ENCODE results near the gene MINDY2.

DNA sequence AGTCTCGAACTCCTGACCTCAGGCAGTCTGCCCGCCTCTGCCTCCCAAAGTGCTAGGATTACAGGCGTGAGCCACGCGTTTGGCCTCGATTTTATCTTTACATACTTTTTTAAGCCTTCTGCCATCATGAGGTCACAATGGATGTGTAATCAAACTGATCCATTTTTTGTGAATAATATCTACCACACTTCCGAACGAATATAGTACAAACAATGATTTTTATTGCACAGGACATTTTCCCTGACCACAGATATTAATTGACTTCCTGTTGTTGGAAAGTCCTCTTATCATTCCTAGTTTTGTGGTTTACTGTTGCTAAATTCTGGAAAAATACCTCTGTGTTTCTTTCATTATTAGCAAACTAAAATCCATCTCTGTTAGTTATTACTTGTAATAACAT is 68.9 kb downstream of the MINDY2 start:
- TF ChIP-seq, protein P1, sequence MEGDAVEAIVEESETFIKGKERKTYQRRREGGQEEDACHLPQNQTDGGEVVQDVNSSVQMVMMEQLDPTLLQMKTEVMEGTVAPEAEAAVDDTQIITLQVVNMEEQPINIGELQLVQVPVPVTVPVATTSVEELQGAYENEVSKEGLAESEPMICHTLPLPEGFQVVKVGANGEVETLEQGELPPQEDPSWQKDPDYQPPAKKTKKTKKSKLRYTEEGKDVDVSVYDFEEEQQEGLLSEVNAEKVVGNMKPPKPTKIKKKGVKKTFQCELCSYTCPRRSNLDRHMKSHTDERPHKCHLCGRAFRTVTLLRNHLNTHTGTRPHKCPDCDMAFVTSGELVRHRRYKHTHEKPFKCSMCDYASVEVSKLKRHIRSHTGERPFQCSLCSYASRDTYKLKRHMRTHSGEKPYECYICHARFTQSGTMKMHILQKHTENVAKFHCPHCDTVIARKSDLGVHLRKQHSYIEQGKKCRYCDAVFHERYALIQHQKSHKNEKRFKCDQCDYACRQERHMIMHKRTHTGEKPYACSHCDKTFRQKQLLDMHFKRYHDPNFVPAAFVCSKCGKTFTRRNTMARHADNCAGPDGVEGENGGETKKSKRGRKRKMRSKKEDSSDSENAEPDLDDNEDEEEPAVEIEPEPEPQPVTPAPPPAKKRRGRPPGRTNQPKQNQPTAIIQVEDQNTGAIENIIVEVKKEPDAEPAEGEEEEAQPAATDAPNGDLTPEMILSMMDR (IDR thresholded peaks at IDR 0.05; ENCODE audit: insufficient read depth, low read depth, low read length), result no peak
- TF ChIP-seq EZH2 (IDR thresholded peaks at IDR 0.05; ENCODE audit: insufficient read depth, low read length), result no peak

Measured in astrocyte (in vitro differentiated cells and primary cell).